Sigmoid colon (tissue), 4 donors: ENCODE measurements around the gene PROX1.

Source experiments
- CTCF ChIP-seq, 4 experiments: fragments of 450-650 bp in 3 of 4; fragments of 200-600 bp in 1 of 4; IDR thresholded peaks; one replicate each; pipeline ENCODE4 v1.5.1; 2016 to 2019; ENCODE audit warnings: antibody characterized with exemption in 4 of 4, mild to moderate bottlenecking in 3 of 4, moderate library complexity in 2 of 4
- EP300 ChIP-seq, 4 donors: sonication (generic); formaldehyde crosslinking; IDR thresholded peaks; one replicate each; pipeline ENCODE4 v1.6.1; 2017; ENCODE audit warnings: antibody characterized with exemption in 4 of 4
- POLR2A ChIP-seq, 2 donors: fragments of 450-650 bp; IDR thresholded peaks; one replicate each; pipeline ENCODE4 v1.6.1; 2016; ENCODE audit warnings: antibody characterized with exemption in 2 of 2, mild to moderate bottlenecking in 2 of 2, moderate library complexity in 2 of 2
- POLR2AphosphoS5 ChIP-seq, 4 donors: sonication (generic); formaldehyde crosslinking; IDR thresholded peaks; one replicate each; pipeline ENCODE4 v1.6.1; 2017; ENCODE audit warnings: antibody characterized with exemption in 4 of 4

- no peak for TF ChIP-seq CTCF (IDR thresholded peaks at IDR 0.05)
- TF ChIP-seq POLR2AphosphoS5 (IDR thresholded peaks at IDR 0.05), result no peak
- TF ChIP-seq EP300 (IDR thresholded peaks at IDR 0.05), result no peak
- TF ChIP-seq POLR2A (IDR thresholded peaks at IDR 0.05), result no peak
These were observed 31.7 kb downstream of the PROX1 start for GRCh38 chr1:214019499-214019898.
